Activated CD4-positive, alpha-beta T cell treated with anti-CD3 and anti-CD28 coated beads, Interleukin-2, amount 10 ng/mL, durations not matched to agents 7 days and 5 days (primary cell): Measurements from ENCODE around the gene DEFB132. TPM values are rescaled to one million over a fixed set of nuclear protein-coding genes. Genes with fewer than 3 reads are reported as not detected.

Experiments used
- CTCF ChIA-PET: fragments of 350-600 bp; sonication (Branson Sonifier 250); formaldehyde crosslinking; loops from one replicate; lab custom pipeline; 2021; ENCODE audit warnings: antibody characterized with exemption; lab: Charles Lee
- POLR2A ChIA-PET: fragments of 350-600 bp; sonication (Branson Sonifier 250); formaldehyde crosslinking; loops from one replicate; lab custom pipeline; 2021; ENCODE audit warnings: antibody characterized with exemption; lab: Charles Lee
- DNase-seq: peaks from one replicate; pipeline ENCODE4 v3.0.0-alpha.2; 2020
- H3K27ac Mint-ChIP-seq: one replicate; pipeline ENCODE4 v1.8.0; 2021; ENCODE audit warnings: mild to moderate bottlenecking, moderate library complexity, mixed read lengths
- H3K27me3 Mint-ChIP-seq: one replicate; pipeline ENCODE4 v1.8.0; 2021; ENCODE audit warnings: mixed read lengths
- H3K36me3 Mint-ChIP-seq: one replicate; pipeline ENCODE4 v1.8.0; 2021; ENCODE audit warnings: low read depth, mixed read lengths
- H3K4me1 Mint-ChIP-seq: one replicate; pipeline ENCODE4 v1.8.0; 2021; ENCODE audit warnings: mixed read lengths
- H3K4me3 Mint-ChIP-seq: one replicate; pipeline ENCODE4 v1.8.0; 2021; ENCODE audit warnings: mild to moderate bottlenecking, moderate library complexity, mixed read lengths
- H3K9me3 Mint-ChIP-seq: one replicate; pipeline ENCODE4 v1.8.0; 2021; ENCODE audit warnings: mixed read lengths
- total RNA-seq, 2 experiments: library from RNA; stranded (reverse); gene quantifications; one replicate each; pipeline ENCODE4 v1.2.3, GENCODE V29; 2021

Gene DEFB132
- total RNA-seq, 2 experiments from 2014 or later: not detected

- Mint-ChIP-seq H3K4me1 (peaks cover 11% of the 10 kb centered on the region), H3K36me3 (no peaks in the 10 kb centered on the region), H3K27ac (no peak overlapping the region), H3K27me3 (peaks cover 5% of the 10 kb centered on the region), H3K9me3 (no peaks in the 10 kb centered on the region), H3K4me3 (no peak overlapping the region)
- DNase-seq: no peak
- CTCF ChIA-PET: no interaction called here
- POLR2A ChIA-PET: no interaction called here
Observed at GRCh38 chr20:270517-270916, 13.0 kb downstream of the DEFB132 start.

- ChIA-PET CTCF (interaction anchor here (0.6 kb wide), 1 partner anchor 17 kb away, joined by 4 read pairs; no protein-coding TSS in a partner anchor), POLR2A (no interaction called here)
- H3K4me3 Mint-ChIP-seq: no peak overlapping the region
- peaks cover 2% of the 10 kb centered on the region for H3K27me3 Mint-ChIP-seq
- no peaks in the 10 kb centered on the region for H3K9me3 Mint-ChIP-seq
- DNase-seq: no peak
- no peak overlapping the region for H3K27ac Mint-ChIP-seq
- peaks cover under 1% of the 10 kb centered on the region for H3K36me3 Mint-ChIP-seq
- H3K4me1 Mint-ChIP-seq: peaks cover 11% of the 10 kb centered on the region
Observed at GRCh38 chr20:271069-271468, 13.5 kb downstream of the DEFB132 start.

GRCh38 chr20:271528-271927 lies 14.0 kb downstream of the DEFB132 start:
- Mint-ChIP-seq H3K27me3 (no peaks in the 10 kb centered on the region), H3K4me1 (peaks cover 7% of the 10 kb centered on the region), H3K4me3 (no peak overlapping the region), H3K27ac (no peak overlapping the region), H3K36me3 (peaks cover 3% of the 10 kb centered on the region), H3K9me3 (no peaks in the 10 kb centered on the region)
- no peak for DNase-seq
- CTCF ChIA-PET: interaction anchor here (0.6 kb wide), 1 partner anchor 18 kb away, joined by 4 read pairs; no protein-coding TSS in a partner anchor
- POLR2A ChIA-PET: no interaction called here

- H3K27ac Mint-ChIP-seq: no peak overlapping the region
- CTCF ChIA-PET: no interaction called here
- peaks cover 3% of the 10 kb centered on the region for H3K36me3 Mint-ChIP-seq
- no peaks in the 10 kb centered on the region for H3K9me3 Mint-ChIP-seq
- no peaks in the 10 kb centered on the region for H3K27me3 Mint-ChIP-seq
- no peaks in the 10 kb centered on the region for H3K4me1 Mint-ChIP-seq
- no peak for DNase-seq
- POLR2A ChIA-PET: no interaction called here
- no peak overlapping the region for H3K4me3 Mint-ChIP-seq
Observed at GRCh38 chr20:272718-273117, 15.2 kb downstream of the DEFB132 start.

- CTCF ChIA-PET: no interaction called here
- H3K4me3 Mint-ChIP-seq: no peak overlapping the region
- peaks cover 8% of the 10 kb centered on the region for H3K36me3 Mint-ChIP-seq
- POLR2A ChIA-PET: no interaction called here
- no peaks in the 10 kb centered on the region for H3K4me1 Mint-ChIP-seq
- DNase-seq: no peak
- no peak overlapping the region for H3K27ac Mint-ChIP-seq
- no peaks in the 10 kb centered on the region for H3K9me3 Mint-ChIP-seq
- no peaks in the 10 kb centered on the region for H3K27me3 Mint-ChIP-seq
Observed at GRCh38 chr20:273884-274283, 16.4 kb downstream of the DEFB132 start.

GRCh38 chr20:275791-276190 lies 18.3 kb downstream of the DEFB132 start:
- no peaks in the 10 kb centered on the region for H3K27me3 Mint-ChIP-seq
- no peak overlapping the region for H3K27ac Mint-ChIP-seq
- no peaks in the 10 kb centered on the region for H3K4me1 Mint-ChIP-seq
- H3K36me3 Mint-ChIP-seq: peaks cover 8% of the 10 kb centered on the region
- POLR2A ChIA-PET: no interaction called here
- no peak overlapping the region for H3K4me3 Mint-ChIP-seq
- CTCF ChIA-PET: interaction anchor here (1.1 kb wide), 1 partner anchor 10 kb away, joined by 3 read pairs; no protein-coding TSS in a partner anchor
- no peaks in the 10 kb centered on the region for H3K9me3 Mint-ChIP-seq
- no peak for DNase-seq

GRCh38 chr20:276620-277495 lies 19.3 kb downstream of the DEFB132 start:
- no peak for DNase-seq
- CTCF ChIA-PET: interaction anchor here (1.1 kb wide), 1 partner anchor 11 kb away, joined by 3 read pairs; no protein-coding TSS in a partner anchor

GRCh38 chr20:277496-277781 lies 19.9 kb downstream of the DEFB132 start:
- ChIA-PET CTCF (no interaction called here), POLR2A (no interaction called here)
- Mint-ChIP-seq H3K27me3 (no peaks in the 10 kb centered on the region), H3K4me3 (no peak overlapping the region), H3K36me3 (peaks cover 8% of the 10 kb centered on the region), H3K9me3 (no peaks in the 10 kb centered on the region), H3K27ac (no peak overlapping the region), H3K4me1 (no peaks in the 10 kb centered on the region)
- DNase-seq: no peak

More at GRCh38 chr20:276620-277495, 19.3 kb downstream of the DEFB132 start:
- POLR2A ChIA-PET: no interaction called here
- H3K27ac Mint-ChIP-seq: no peak overlapping the region
- peaks cover 8% of the 10 kb centered on the region for H3K36me3 Mint-ChIP-seq
- no peaks in the 10 kb centered on the region for H3K9me3 Mint-ChIP-seq
- H3K27me3 Mint-ChIP-seq: no peaks in the 10 kb centered on the region
- H3K4me1 Mint-ChIP-seq: no peaks in the 10 kb centered on the region
- H3K4me3 Mint-ChIP-seq: no peak overlapping the region

- H3K36me3 Mint-ChIP-seq: peaks cover 8% of the 10 kb centered on the region
- no peaks in the 10 kb centered on the region for H3K9me3 Mint-ChIP-seq
- no peak for DNase-seq
- no peaks in the 10 kb centered on the region for H3K4me1 Mint-ChIP-seq
- ChIA-PET POLR2A (no interaction called here), CTCF (no interaction called here)
- no peaks in the 10 kb centered on the region for H3K27me3 Mint-ChIP-seq
- no peak overlapping the region for H3K4me3 Mint-ChIP-seq
- H3K27ac Mint-ChIP-seq: no peak overlapping the region
Observed at GRCh38 chr20:278181-278580, 20.7 kb downstream of the DEFB132 start.

- Mint-ChIP-seq H3K27me3 (no peaks in the 10 kb centered on the region), H3K4me3 (no peak overlapping the region), H3K27ac (no peak overlapping the region), H3K36me3 (peaks cover 8% of the 10 kb centered on the region), H3K4me1 (no peaks in the 10 kb centered on the region), H3K9me3 (no peaks in the 10 kb centered on the region)
- POLR2A ChIA-PET: no interaction called here
- CTCF ChIA-PET: interaction anchor here (0.5 kb wide), 1 partner anchor 19 kb away, joined by 3 read pairs; the partner anchor contains the start of gene ZCCHC3
- DNase-seq: no peak
Observed at GRCh38 chr20:278607-279571, 21.4 kb downstream of the DEFB132 start.

GRCh38 chr20:284172-284571 lies 26.6 kb downstream of the DEFB132 start:
- Mint-ChIP-seq H3K36me3 (peaks cover 2% of the 10 kb centered on the region), H3K9me3 (no peaks in the 10 kb centered on the region), H3K4me3 (no peak overlapping the region), H3K4me1 (peaks cover 18% of the 10 kb centered on the region), H3K27ac (peak overlapping the region; percentile 46), H3K27me3 (no peaks in the 10 kb centered on the region)
- ChIA-PET POLR2A (interaction anchor here (0.6 kb wide), 1 partner anchor 41 kb away, joined by 3 read pairs; the partner anchor contains the start of gene SOX12), CTCF (no interaction called here)
- no peak for DNase-seq

- ChIA-PET CTCF (no interaction called here), POLR2A (no interaction called here)
- Mint-ChIP-seq H3K9me3 (no peaks in the 10 kb centered on the region), H3K27ac (no peak overlapping the region), H3K27me3 (no peaks in the 10 kb centered on the region), H3K36me3 (peaks cover 3% of the 10 kb centered on the region), H3K4me3 (no peak overlapping the region), H3K4me1 (peaks cover 25% of the 10 kb centered on the region)
- no peak for DNase-seq
Observed at GRCh38 chr20:286508-286907, 29.0 kb downstream of the DEFB132 start.
